Activated T-cell treated with anti-CD3 and anti-CD28 coated beads, Interleukin-2, amount 50 U/mL, for 24 hours (primary cell): ENCODE results near the gene ARL2.
"Not testable (repeated sequence)": the region's sequence is repeated elsewhere in the genome, so short reads cannot be mapped to it uniquely, and the experiment has no call there.

Experiments
- DNase-seq: peaks from one replicate; pipeline ENCODE4 v3.0.0-alpha.2; 2020
- H3K27ac Mint-ChIP-seq: 2 replicates; pipeline ENCODE4 v1.8.0; 2020; ENCODE audit warnings: mild to moderate bottlenecking, mixed read lengths
- H3K27me3 Mint-ChIP-seq: 2 replicates; pipeline ENCODE4 v1.8.0; 2020; ENCODE audit warnings: mixed read lengths
- H3K36me3 Mint-ChIP-seq: 2 replicates; pipeline ENCODE4 v1.8.0; 2020; ENCODE audit warnings: low read depth, mixed read lengths
- H3K4me1 Mint-ChIP-seq: 2 replicates; pipeline ENCODE4 v1.8.0; 2020; ENCODE audit warnings: low read depth, mixed read lengths
- H3K4me3 Mint-ChIP-seq: 2 replicates; pipeline ENCODE4 v1.8.0; 2020; ENCODE audit warnings: mild to moderate bottlenecking, moderate library complexity, mixed read lengths
- H3K9me3 Mint-ChIP-seq: 2 replicates; pipeline ENCODE4 v1.8.0; 2020; ENCODE audit warnings: mixed read lengths

The ARL2 gene

GRCh38 chr11:65021003-65021402 lies 7.0 kb downstream of the ARL2 start:
- no peaks in the 10 kb centered on the region for H3K27me3 Mint-ChIP-seq
- no peak for DNase-seq
- H3K9me3 Mint-ChIP-seq: no peaks in the 10 kb centered on the region
- peaks cover 55% of the 10 kb centered on the region for H3K36me3 Mint-ChIP-seq
- no peak overlapping the region for H3K4me3 Mint-ChIP-seq
- no peak overlapping the region for H3K27ac Mint-ChIP-seq
- H3K4me1 Mint-ChIP-seq: peaks cover 10% of the 10 kb centered on the region

DNA sequence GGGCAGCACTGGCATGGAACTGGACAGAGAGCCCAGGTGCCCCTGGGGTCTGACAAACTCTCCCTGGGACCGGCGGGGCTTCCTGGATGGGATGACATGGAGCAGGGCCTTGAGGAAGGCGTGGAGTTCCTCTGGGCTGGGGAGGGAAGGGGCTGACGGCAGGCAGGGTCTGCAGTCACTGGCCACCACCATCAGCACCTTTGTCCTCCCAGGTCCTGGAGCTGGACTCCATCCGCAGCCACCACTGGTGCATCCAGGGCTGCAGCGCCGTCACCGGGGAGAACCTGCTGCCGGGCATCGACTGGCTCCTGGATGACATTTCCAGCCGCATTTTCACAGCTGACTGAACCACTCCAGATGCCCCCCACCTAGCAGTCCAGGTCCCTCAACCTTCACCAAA lies 7.5 kb downstream of the ARL2 start:
- peaks cover 52% of the 10 kb centered on the region for H3K36me3 Mint-ChIP-seq
- no peaks in the 10 kb centered on the region for H3K9me3 Mint-ChIP-seq
- H3K27me3 Mint-ChIP-seq: no peaks in the 10 kb centered on the region
- H3K4me1 Mint-ChIP-seq: peaks cover 5% of the 10 kb centered on the region
- H3K27ac Mint-ChIP-seq: no peak overlapping the region
- DNase-seq: no peak
- H3K4me3 Mint-ChIP-seq: no peak overlapping the region

GRCh38 chr11:65023502-65023901 lies 9.5 kb downstream of the ARL2 start:
- H3K27me3 Mint-ChIP-seq, DNase-seq, H3K9me3 Mint-ChIP-seq, H3K4me3 Mint-ChIP-seq, H3K27ac Mint-ChIP-seq: not testable (repeated sequence)
- Mint-ChIP-seq H3K4me1 (peaks cover 18% of the 10 kb centered on the region), H3K36me3 (peaks cover 33% of the 10 kb centered on the region)

DNA sequence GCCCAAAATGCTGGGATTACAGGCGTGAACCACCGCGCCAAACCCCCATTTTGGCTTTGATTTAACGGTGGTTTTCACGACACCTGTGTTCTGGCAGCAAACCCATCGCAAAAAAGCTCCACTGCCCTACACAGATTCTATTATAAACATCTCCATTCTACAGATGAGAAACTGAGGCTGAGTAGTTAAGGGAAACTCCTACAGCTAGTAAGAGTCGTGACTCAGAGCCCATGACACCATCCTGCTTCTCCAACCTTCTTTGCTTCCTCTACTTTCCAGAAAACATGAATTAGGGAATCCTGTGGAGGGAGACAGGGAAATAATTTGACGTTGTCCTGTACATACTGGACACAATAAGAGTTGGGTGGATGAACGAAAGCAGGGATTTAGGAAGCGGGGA lies 12.8 kb downstream of the ARL2 start:
- H3K36me3 Mint-ChIP-seq: peaks cover 6% of the 10 kb centered on the region
- peaks cover 22% of the 10 kb centered on the region for H3K4me1 Mint-ChIP-seq
- H3K9me3 Mint-ChIP-seq: no peaks in the 10 kb centered on the region
- DNase-seq: no peak
- no peaks in the 10 kb centered on the region for H3K27me3 Mint-ChIP-seq
- H3K4me3 Mint-ChIP-seq: peak overlapping the region; percentile 77
- peak overlapping the region; percentile 89 for H3K27ac Mint-ChIP-seq

GRCh38 chr11:65027213-65028067 lies 13.5 kb downstream of the ARL2 start, which contains the start of gene SNX15:
SNX15 (plus strand) TSS chr11:65027439; CDS start chr11:65027538, 99 bp downstream.
- no peaks in the 10 kb centered on the region for H3K9me3 Mint-ChIP-seq
- H3K27ac Mint-ChIP-seq: peak within 1 kb of the TSS; percentile 89
- peak within 1 kb of the TSS; percentile 77 for H3K4me3 Mint-ChIP-seq
- peaks cover 22% of the 10 kb centered on the region for H3K4me1 Mint-ChIP-seq
- no peaks in the 10 kb centered on the region for H3K27me3 Mint-ChIP-seq
- peak; percentile 88 for DNase-seq
- peaks cover 2% of the 10 kb centered on the region for H3K36me3 Mint-ChIP-seq

GRCh38 chr11:65032216-65032615 lies 18.3 kb downstream of the ARL2 start:
- Mint-ChIP-seq H3K27ac (no peak overlapping the region), H3K9me3 (no peaks in the 10 kb centered on the region), H3K4me1 (peaks cover 16% of the 10 kb centered on the region), H3K27me3 (no peaks in the 10 kb centered on the region), H3K36me3 (peaks cover 19% of the 10 kb centered on the region), H3K4me3 (no peak overlapping the region)
- DNase-seq: no peak

- Mint-ChIP-seq H3K4me1 (no peaks in the 10 kb centered on the region), H3K4me3 (no peak overlapping the region), H3K9me3 (no peaks in the 10 kb centered on the region), H3K36me3 (peaks cover 23% of the 10 kb centered on the region), H3K27ac (no peak overlapping the region), H3K27me3 (no peaks in the 10 kb centered on the region)
- no peak for DNase-seq
These were observed 20.5 kb downstream of the ARL2 start for GRCh38 chr11:65034423-65034822.

DNA sequence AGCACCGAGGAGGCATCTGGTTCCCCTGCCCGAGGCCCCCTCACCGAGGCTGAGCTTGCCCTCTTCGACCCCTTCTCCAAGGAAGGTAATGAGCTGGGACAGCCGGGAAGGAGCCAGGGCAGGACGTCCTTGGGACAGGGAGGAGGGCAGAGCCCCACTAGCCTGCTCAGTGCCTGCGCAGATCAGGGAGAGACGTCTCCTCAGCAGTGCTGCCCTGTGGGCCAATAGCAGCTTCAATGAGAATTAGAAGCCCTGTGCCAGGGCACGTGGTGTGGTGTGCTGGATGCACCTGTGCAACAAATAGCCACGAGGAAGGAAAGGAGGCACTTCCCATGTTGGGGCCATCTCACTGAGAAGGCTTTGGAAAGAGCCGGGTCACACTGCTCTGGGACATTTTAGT lies 21.6 kb downstream of the ARL2 start:
- Mint-ChIP-seq H3K36me3 (peaks cover 27% of the 10 kb centered on the region), H3K27ac (no peak overlapping the region), H3K4me1 (peaks cover 8% of the 10 kb centered on the region), H3K4me3 (no peak overlapping the region), H3K9me3 (no peaks in the 10 kb centered on the region), H3K27me3 (no peaks in the 10 kb centered on the region)
- no peak for DNase-seq

- Mint-ChIP-seq H3K36me3 (peaks cover 32% of the 10 kb centered on the region), H3K4me3 (no peak overlapping the region), H3K27ac (no peak overlapping the region), H3K4me1 (peaks cover 12% of the 10 kb centered on the region), H3K9me3 (no peaks in the 10 kb centered on the region), H3K27me3 (no peaks in the 10 kb centered on the region)
- DNase-seq: no peak
These were observed 23.0 kb downstream of the ARL2 start for GRCh38 chr11:65036931-65037330.

GRCh38 chr11:65040520-65040846 lies 26.5 kb downstream of the ARL2 start:
- H3K4me1 Mint-ChIP-seq: peaks cover 26% of the 10 kb centered on the region
- peaks cover 44% of the 10 kb centered on the region for H3K36me3 Mint-ChIP-seq
- no peaks in the 10 kb centered on the region for H3K27me3 Mint-ChIP-seq
- DNase-seq: no peak
- peak overlapping the region; percentile 97 for H3K27ac Mint-ChIP-seq
- peak overlapping the region; percentile 86 for H3K4me3 Mint-ChIP-seq
- no peaks in the 10 kb centered on the region for H3K9me3 Mint-ChIP-seq

- H3K4me3 Mint-ChIP-seq: peak within 1 kb of the TSS; percentile 86
- peak within 1 kb of the TSS; percentile 97 for H3K27ac Mint-ChIP-seq
- no peaks in the 10 kb centered on the region for H3K27me3 Mint-ChIP-seq
- peaks cover 27% of the 10 kb centered on the region for H3K4me1 Mint-ChIP-seq
- peak; percentile 94 for DNase-seq
- H3K36me3 Mint-ChIP-seq: peaks cover 39% of the 10 kb centered on the region
- no peaks in the 10 kb centered on the region for H3K9me3 Mint-ChIP-seq
These were observed 27.1 kb downstream of the ARL2 start, which contains the start of gene SAC3D1 for GRCh38 chr11:65040847-65041622. SAC3D1 (plus strand) TSS chr11:65041210; CDS start chr11:65041293, 83 bp downstream.

GRCh38 chr11:65042891-65043290 lies 28.9 kb downstream of the ARL2 start:
- Mint-ChIP-seq H3K27me3 (no peaks in the 10 kb centered on the region), H3K36me3 (peaks cover 36% of the 10 kb centered on the region), H3K9me3 (no peaks in the 10 kb centered on the region), H3K4me3 (peak overlapping the region; percentile 85), H3K4me1 (peaks cover 44% of the 10 kb centered on the region), H3K27ac (no peak overlapping the region)
- DNase-seq: no peak

DNA sequence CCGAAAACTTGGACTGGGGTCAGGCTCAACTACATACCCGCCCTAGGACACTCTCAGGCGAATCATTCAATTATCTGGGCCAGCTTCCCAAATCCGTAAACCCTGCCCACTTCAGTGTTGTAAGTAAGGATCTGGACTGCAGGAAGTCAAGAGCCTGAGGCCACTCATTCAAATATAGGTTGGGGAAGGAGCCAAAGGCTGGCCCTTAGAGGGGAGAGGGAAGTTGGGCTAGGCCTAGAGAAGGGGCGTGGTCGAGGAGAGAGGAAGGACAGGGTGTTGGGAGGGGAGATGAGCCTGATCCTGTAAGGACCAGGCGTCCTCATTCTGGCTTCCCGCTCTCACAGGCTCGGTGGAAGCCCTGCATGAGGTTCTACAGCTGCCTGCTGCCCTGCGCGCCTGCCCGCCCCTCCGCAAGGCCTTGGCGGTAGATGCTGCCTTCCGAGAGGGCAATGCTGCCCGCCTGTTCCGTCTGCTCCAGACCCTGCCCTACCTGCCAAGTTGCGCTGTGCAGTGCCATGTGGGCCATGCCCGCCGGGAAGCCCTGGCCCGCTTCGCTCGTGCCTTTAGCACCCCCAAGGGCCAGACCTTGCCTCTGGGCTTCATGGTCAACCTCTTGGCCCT lies 30.0 kb downstream of the ARL2 start:
- no peak overlapping the region for H3K4me3 Mint-ChIP-seq
- H3K36me3 Mint-ChIP-seq: peaks cover 34% of the 10 kb centered on the region
- H3K4me1 Mint-ChIP-seq: peaks cover 48% of the 10 kb centered on the region
- H3K27me3 Mint-ChIP-seq: no peaks in the 10 kb centered on the region
- H3K9me3 Mint-ChIP-seq: no peaks in the 10 kb centered on the region
- no peak overlapping the region for H3K27ac Mint-ChIP-seq
- no peak for DNase-seq

DNA sequence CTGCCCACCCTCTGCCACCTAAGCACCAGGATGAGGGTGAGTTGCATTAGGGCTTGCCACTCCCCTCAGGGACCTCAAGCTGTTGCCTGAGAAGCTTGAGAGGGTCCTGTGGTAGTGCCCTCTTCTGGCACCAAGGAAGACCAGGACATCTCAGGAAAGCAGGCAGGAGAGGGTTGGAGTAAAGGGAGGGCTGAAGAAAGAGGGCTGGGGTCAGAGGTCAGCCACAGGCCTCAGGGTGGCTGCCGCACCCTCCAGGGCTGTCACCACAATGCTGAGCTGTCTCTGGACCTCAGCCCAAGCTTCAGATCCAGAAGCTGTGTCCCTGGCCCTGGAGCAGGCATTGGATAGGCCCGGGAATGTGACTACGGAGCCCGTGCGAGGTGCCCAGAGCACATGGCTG lies 31.1 kb downstream of the ARL2 start:
- no peak overlapping the region for H3K27ac Mint-ChIP-seq
- H3K4me3 Mint-ChIP-seq: no peak overlapping the region
- peaks cover 31% of the 10 kb centered on the region for H3K36me3 Mint-ChIP-seq
- H3K9me3 Mint-ChIP-seq: no peaks in the 10 kb centered on the region
- H3K4me1 Mint-ChIP-seq: peaks cover 44% of the 10 kb centered on the region
- H3K27me3 Mint-ChIP-seq: no peaks in the 10 kb centered on the region
- DNase-seq: no peak
